Measurements from ENCODE around the gene TRAK2. TPM values are rescaled to one million over a fixed set of nuclear protein-coding genes. Genes with fewer than 3 reads are reported as not detected.

Gene TRAK2
- polyA plus RNA-seq, 1 donor from 2014 or later: 19.6 TPM

- no peaks in the 10 kb centered on the region for H3K27me3 ChIP-seq (ENCODE audit: insufficient read depth, low read depth, low read length)
- no peak overlapping the region for H3K4me3 ChIP-seq (ENCODE audit: low read length)
- H3K27ac ChIP-seq (ENCODE audit: low read length): no peak overlapping the region
- no peaks in the 10 kb centered on the region for H3K9me2 ChIP-seq (ENCODE audit: insufficient read depth, low read length)
- no peak overlapping the region for H3K4me2 ChIP-seq (ENCODE audit: low read length)
- H3K79me2 ChIP-seq (replicated peaks; ENCODE audit: insufficient read depth, low read length): no peaks in the 10 kb centered on the region
- H2AFZ ChIP-seq (ENCODE audit: low read depth, low read length): no peak overlapping the region
- no peaks in the 10 kb centered on the region for H3F3A ChIP-seq (ENCODE audit: insufficient read depth, low read length, poor library complexity, severe bottlenecking)
- H3K9me3 ChIP-seq (ENCODE audit: low read length): no peaks in the 10 kb centered on the region
- H4K20me1 ChIP-seq (ENCODE audit: insufficient read depth): no peaks in the 10 kb centered on the region
- TF ChIP-seq EP300 (conservative IDR thresholded peaks at IDR 0.05; ENCODE audit: poor library complexity, severe bottlenecking): no peak
- no peak for TF ChIP-seq POLR2AphosphoS5 (IDR thresholded peaks at IDR 0.05)
- no peak for TF ChIP-seq MXI1 (conservative IDR thresholded peaks at IDR 0.05; ENCODE audit: poor library complexity, severe bottlenecking)
- no peak for TF ChIP-seq SMC3 (conservative IDR thresholded peaks at IDR 0.05; ENCODE audit: poor library complexity)
- no peak for TF ChIP-seq REST (IDR thresholded peaks at IDR 0.05; ENCODE audit: borderline replicate concordance)
- no peak for TF ChIP-seq CTCF (IDR thresholded peaks at IDR 0.05; ENCODE audit: poor library complexity, severe bottlenecking)
- TF ChIP-seq TAF1 (IDR thresholded peaks at IDR 0.05; ENCODE audit: low read depth): no peak
- TF ChIP-seq EZH2 (IDR thresholded peaks at IDR 0.05; ENCODE audit: borderline replicate concordance, insufficient read depth, low read length, poor library complexity, severe bottlenecking): no peak
- TF ChIP-seq RAD21 (conservative IDR thresholded peaks at IDR 0.05): no peak
- no peak overlapping the region for H3K9ac ChIP-seq (ENCODE audit: low read length)
- peaks cover 3% of the 10 kb centered on the region for H3K36me3 ChIP-seq (ENCODE audit: insufficient read depth, low read length)
Observed at GRCh38 chr2:201348758-201349157, 102.5 kb downstream of the TRAK2 start.

GRCh38 chr2:201347138-201347537, 104.1 kb downstream of the TRAK2 start:
- peaks cover 3% of the 10 kb centered on the region for H3K36me3 ChIP-seq (ENCODE audit: insufficient read depth, low read length)
- H3K4me3 ChIP-seq (ENCODE audit: low read length): no peak overlapping the region
- no peak overlapping the region for H2AFZ ChIP-seq (ENCODE audit: low read depth, low read length)
- no peaks in the 10 kb centered on the region for H3K9me2 ChIP-seq (ENCODE audit: insufficient read depth, low read length)
- no peaks in the 10 kb centered on the region for H3K9me3 ChIP-seq (ENCODE audit: low read length)
- no peaks in the 10 kb centered on the region for H4K20me1 ChIP-seq (ENCODE audit: insufficient read depth)
- H3K4me2 ChIP-seq (ENCODE audit: low read length): no peak overlapping the region
- TF ChIP-seq CTCF (IDR thresholded peaks at IDR 0.05; ENCODE audit: poor library complexity, severe bottlenecking) (no peak), REST (IDR thresholded peaks at IDR 0.05; ENCODE audit: borderline replicate concordance) (no peak), EP300 (conservative IDR thresholded peaks at IDR 0.05; ENCODE audit: poor library complexity, severe bottlenecking) (no peak), SMC3 (conservative IDR thresholded peaks at IDR 0.05; ENCODE audit: poor library complexity) (no peak), EZH2 (IDR thresholded peaks at IDR 0.05; ENCODE audit: borderline replicate concordance, insufficient read depth, low read length, poor library complexity, severe bottlenecking) (no peak), MXI1 (conservative IDR thresholded peaks at IDR 0.05; ENCODE audit: poor library complexity, severe bottlenecking) (no peak), TAF1 (IDR thresholded peaks at IDR 0.05; ENCODE audit: low read depth) (no peak), RAD21 (conservative IDR thresholded peaks at IDR 0.05) (no peak), POLR2AphosphoS5 (IDR thresholded peaks at IDR 0.05) (no peak)
- H3K27me3 ChIP-seq (ENCODE audit: insufficient read depth, low read depth, low read length): no peaks in the 10 kb centered on the region
- no peaks in the 10 kb centered on the region for H3F3A ChIP-seq (ENCODE audit: insufficient read depth, low read length, poor library complexity, severe bottlenecking)
- H3K27ac ChIP-seq (ENCODE audit: low read length): no peak overlapping the region
- no peak overlapping the region for H3K9ac ChIP-seq (ENCODE audit: low read length)
- H3K79me2 ChIP-seq (replicated peaks; ENCODE audit: insufficient read depth, low read length): no peaks in the 10 kb centered on the region
